Measurements from ENCODE around the gene NEAT1.

GRCh38 chr11:65375012-65375411, 47.6 kb upstream of the NEAT1 start:
- TF ChIP-seq GATA2 (IDR thresholded peaks at IDR 0.05; ENCODE audit: low read depth, low read length) (no peak), GATA3 (IDR thresholded peaks at IDR 0.05; ENCODE audit: low read depth, low read length) (no peak)
